GM21723 (cell line): Measurements from ENCODE around the gene SSBP1.
"Not testable (repeated sequence)": the region's sequence is repeated elsewhere in the genome, so short reads cannot be mapped to it uniquely, and the experiment has no call there.

Source experiments
- ATAC-seq: cut with Tn5 transposase; IDR thresholded peaks from one replicate; pipeline ENCODE4 v1.9.1; 2021; ENCODE audit warnings: mild to moderate bottlenecking, moderate library complexity; ENCODE audit not compliant: unreplicated experiment

The SSBP1 gene

GRCh38 chr7:141737836-141738591 lies at the start of gene SSBP1:
Gene SSBP1, plus strand, starts transcription at chr7:141738358. Its CDS starts 809 bp downstream, at chr7:141739167.
- ATAC-seq: peak; percentile 93

GRCh38 chr7:141689072-141689825 lies 48.9 kb upstream of the SSBP1 start:
- not testable (repeated sequence) for ATAC-seq

GRCh38 chr7:141691540-141691939 lies 46.6 kb upstream of the SSBP1 start:
- ATAC-seq: no peak

- no peak for ATAC-seq
Measured at GRCh38 chr7:141691961-141692360, 46.2 kb upstream of the SSBP1 start.

GRCh38 chr7:141693082-141693481 lies 45.1 kb upstream of the SSBP1 start:
- ATAC-seq: no peak

GRCh38 chr7:141695803-141696289 lies 42.3 kb upstream of the SSBP1 start:
- no peak for ATAC-seq

- no peak for ATAC-seq
Measured at GRCh38 chr7:141696348-141696747, 41.8 kb upstream of the SSBP1 start.

GRCh38 chr7:141697211-141697871 lies 40.8 kb upstream of the SSBP1 start:
- no peak for ATAC-seq

- no peak for ATAC-seq
Measured at GRCh38 chr7:141698247-141699015, 39.7 kb upstream of the SSBP1 start.

- ATAC-seq: no peak
Measured at GRCh38 chr7:141699860-141700259, 38.3 kb upstream of the SSBP1 start.

GRCh38 chr7:141700296-141700847 lies 37.8 kb upstream of the SSBP1 start:
- ATAC-seq: no peak

GRCh38 chr7:141700848-141701371 lies 37.2 kb upstream of the SSBP1 start:
- ATAC-seq: peak; percentile 16

GRCh38 chr7:141701489-141702046 lies 36.6 kb upstream of the SSBP1 start:
- peak; percentile 80 for ATAC-seq

GRCh38 chr7:141702047-141702567 lies 36.1 kb upstream of the SSBP1 start, which contains the start of gene DENND11:
Gene DENND11, minus strand, starts transcription at chr7:141702166. Its CDS starts 13 bp downstream, at chr7:141702153.
- peak; percentile 74 for ATAC-seq

- ATAC-seq: no peak
Measured at GRCh38 chr7:141702892-141703291, 35.3 kb upstream of the SSBP1 start.

- no peak for ATAC-seq
Measured at GRCh38 chr7:141704112-141704511, 34.0 kb upstream of the SSBP1 start.

GRCh38 chr7:141704741-141705140 lies 33.4 kb upstream of the SSBP1 start:
- no peak for ATAC-seq

GRCh38 chr7:141706239-141707064 lies 31.7 kb upstream of the SSBP1 start:
- no peak for ATAC-seq

GRCh38 chr7:141708351-141708750 lies 29.8 kb upstream of the SSBP1 start, which contains the start of gene WEE2:
Gene WEE2, plus strand, starts transcription at chr7:141708353. Its CDS starts 406 bp downstream, at chr7:141708759.
- no peak for ATAC-seq
